Endothelial cell of coronary artery (primary cell): ENCODE results near the gene MED27. TPM values are rescaled to one million over a fixed set of nuclear protein-coding genes. Genes with fewer than 3 reads are reported as not detected.

Source experiments
- total RNA-seq: library from RNA; depleted of rRNA; stranded (reverse); fragments of >200 nt; gene quantifications from 2 replicates; pipeline ENCODE4 v1.2.3, GENCODE V29; 2014

Gene MED27
- total RNA-seq: 10.8 and 14.5 TPM in 2 replicates

GRCh38 chr9:132079391-132080091, at the start of gene MED27:
TSS of gene MED27 (minus strand) at chr9:132079867. CDS start at chr9:132079844, 23 bp downstream.

Other genes starting within 250 kb of the MED27 start
- gene NTNG2, start 82.2 kb upstream of the MED27 start, total RNA-seq: 0.28 and 0.54 TPM in 2 replicates